ENCODE data around the gene MOGAT1.
A peak's percentile ranks its signal among the peaks of the same experiment; 100 is the strongest.

The MOGAT1 gene

GRCh38 chr2:222690564-222691200, 19.2 kb downstream of the MOGAT1 start:
- TF ChIP-seq CTCF (IDR thresholded peaks at IDR 0.05), result peak; percentile 98

- peak; percentile 35; the same call in 1 of the 2 replicates for TF ChIP-seq CTCF (IDR thresholded peaks at IDR 0.05)
Observed at GRCh38 chr2:222693837-222694236, 22.4 kb downstream of the MOGAT1 start.

GRCh38 chr2:222698276-222698675, 26.8 kb downstream of the MOGAT1 start:
- TF ChIP-seq CTCF (IDR thresholded peaks at IDR 0.05), result no peak

GRCh38 chr2:222701233-222701632, 29.8 kb downstream of the MOGAT1 start:
- TF ChIP-seq CTCF (IDR thresholded peaks at IDR 0.05), result no peak

- no peak for TF ChIP-seq CTCF (IDR thresholded peaks at IDR 0.05)
Observed at GRCh38 chr2:222701721-222702131, 30.3 kb downstream of the MOGAT1 start.

GRCh38 chr2:222703091-222703490, 31.6 kb downstream of the MOGAT1 start:
- TF ChIP-seq CTCF (IDR thresholded peaks at IDR 0.05), result no peak

- TF ChIP-seq CTCF (IDR thresholded peaks at IDR 0.05), result no peak
Observed at GRCh38 chr2:222703886-222704285, 32.4 kb downstream of the MOGAT1 start.

GRCh38 chr2:222706616-222707015, 35.2 kb downstream of the MOGAT1 start:
- no peak for TF ChIP-seq CTCF (IDR thresholded peaks at IDR 0.05)

Data from LNCAP (cell line).